HEK293T (cell line): ENCODE results near the gene SPEN.

ENCODE experiments used
- FOXA1 ChIP-seq: fragments of 450-650 bp; IDR thresholded peaks from 2 replicates; pipeline ENCODE4 v1.6.1; 2016; ENCODE audit warnings: mild to moderate bottlenecking
- NFRKB ChIP-seq: fragments of 450-650 bp; IDR thresholded peaks from 2 replicates; pipeline ENCODE4 v1.6.1; 2016; ENCODE audit warnings: mild to moderate bottlenecking, moderate library complexity

- TF ChIP-seq NFRKB (no peak), FOXA1 (no peak)
Observed at GRCh38 chr1:15838721-15839120, 8.8 kb upstream of the SPEN start.
